HG03139 (cell line): ENCODE data around the gene RAB37.

Experiments
- ATAC-seq: cut with Tn5 transposase; IDR thresholded peaks from one replicate; pipeline ENCODE4 v1.9.1; 2021; ENCODE audit not compliant: unreplicated experiment

Gene RAB37

DNA sequence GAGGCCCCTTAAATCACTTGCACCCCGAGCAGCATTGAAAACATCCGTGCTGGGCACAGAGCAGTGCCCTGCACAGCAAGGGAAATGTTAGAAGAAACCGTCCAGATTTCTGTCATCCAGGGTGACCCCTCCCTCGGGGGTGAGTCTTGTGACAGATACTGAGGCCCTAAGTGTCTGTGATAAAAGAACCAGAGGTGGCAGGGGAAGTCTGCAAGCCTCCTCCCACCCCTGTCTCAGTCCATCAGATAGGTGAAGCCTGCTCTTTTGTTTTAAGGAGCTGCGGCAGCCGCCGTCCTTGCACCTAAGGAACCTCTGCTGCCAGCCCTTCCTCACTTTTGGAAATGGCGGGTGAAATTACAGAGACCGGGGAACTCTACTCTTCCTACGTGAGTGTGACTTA is 39.9 kb downstream of the RAB37 start:
- ATAC-seq: no peak

DNA sequence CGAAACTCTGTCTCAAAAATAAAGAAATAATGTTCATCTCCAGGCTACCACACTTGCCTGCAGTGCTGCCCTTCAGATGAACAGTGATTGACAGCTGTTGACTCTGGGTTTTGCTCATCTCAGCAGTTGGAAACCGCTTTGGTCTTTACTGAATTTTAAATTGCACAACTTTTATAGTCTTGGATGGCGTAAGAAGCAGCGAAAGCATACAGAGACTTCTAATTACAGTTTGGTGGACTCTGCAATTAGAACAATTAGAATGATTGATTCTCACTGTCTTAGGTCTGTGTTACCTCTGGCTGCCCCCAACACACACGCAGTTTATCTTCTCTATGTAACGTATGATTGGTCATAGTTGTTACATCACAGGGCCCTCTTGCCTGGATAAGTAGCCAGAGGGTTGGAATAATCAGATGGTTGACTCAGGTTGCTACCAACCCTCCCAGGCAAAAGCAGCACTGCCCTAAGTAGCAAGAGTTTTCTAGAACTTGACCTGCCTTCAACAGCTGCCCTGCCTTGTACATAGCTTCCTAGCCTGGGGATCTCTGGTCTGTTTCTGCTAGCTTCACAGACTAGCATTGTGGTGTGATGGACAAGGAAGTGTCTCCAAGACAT is 41.0 kb downstream of the RAB37 start:
- ATAC-seq: no peak

GRCh38 chr17:74778960-74779359 is 41.9 kb downstream of the RAB37 start:
- ATAC-seq: no peak

DNA sequence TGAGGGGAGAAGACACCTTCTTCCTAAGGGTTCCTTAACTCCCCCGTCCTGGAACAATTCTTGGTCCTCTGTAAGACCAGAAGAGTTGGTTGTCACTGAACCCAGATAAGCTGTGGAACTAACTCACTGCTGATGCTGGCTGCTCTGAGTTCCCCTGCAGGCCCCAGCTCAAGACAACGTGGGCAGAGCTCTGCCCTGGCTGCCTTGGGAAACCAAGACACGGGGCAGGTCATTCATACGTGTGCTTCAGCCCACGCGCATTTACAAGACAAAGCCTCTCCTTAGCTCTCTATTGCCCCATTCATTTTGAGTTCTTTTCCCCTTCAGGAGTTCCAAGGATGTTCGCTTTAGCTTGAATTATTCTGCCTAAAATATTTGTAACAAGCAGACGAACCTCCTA is 42.4 kb downstream of the RAB37 start:
- no peak for ATAC-seq

DNA sequence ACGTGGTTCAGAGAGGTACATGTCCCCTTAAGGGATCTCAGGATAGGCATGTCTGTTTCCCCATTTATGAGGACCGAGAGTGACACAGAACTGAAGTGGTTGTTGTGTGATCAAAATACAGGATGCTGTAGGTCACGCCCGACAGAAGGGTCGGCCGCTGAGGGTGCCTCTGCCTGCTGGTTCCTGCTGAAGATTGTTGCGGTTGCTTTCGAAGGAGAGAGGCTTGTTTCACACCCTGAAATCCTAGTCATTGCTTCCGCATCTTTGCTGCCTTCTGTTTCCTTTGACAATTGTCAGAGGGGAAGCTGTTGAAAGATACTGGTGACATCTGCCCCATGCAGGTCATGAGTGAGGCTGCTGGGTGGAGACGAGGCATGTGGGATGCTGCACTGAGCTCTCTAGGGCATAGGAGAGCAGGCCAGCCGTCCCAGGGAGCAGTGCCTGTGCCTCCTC is 42.9 kb downstream of the RAB37 start:
- ATAC-seq: peak; percentile 38

DNA sequence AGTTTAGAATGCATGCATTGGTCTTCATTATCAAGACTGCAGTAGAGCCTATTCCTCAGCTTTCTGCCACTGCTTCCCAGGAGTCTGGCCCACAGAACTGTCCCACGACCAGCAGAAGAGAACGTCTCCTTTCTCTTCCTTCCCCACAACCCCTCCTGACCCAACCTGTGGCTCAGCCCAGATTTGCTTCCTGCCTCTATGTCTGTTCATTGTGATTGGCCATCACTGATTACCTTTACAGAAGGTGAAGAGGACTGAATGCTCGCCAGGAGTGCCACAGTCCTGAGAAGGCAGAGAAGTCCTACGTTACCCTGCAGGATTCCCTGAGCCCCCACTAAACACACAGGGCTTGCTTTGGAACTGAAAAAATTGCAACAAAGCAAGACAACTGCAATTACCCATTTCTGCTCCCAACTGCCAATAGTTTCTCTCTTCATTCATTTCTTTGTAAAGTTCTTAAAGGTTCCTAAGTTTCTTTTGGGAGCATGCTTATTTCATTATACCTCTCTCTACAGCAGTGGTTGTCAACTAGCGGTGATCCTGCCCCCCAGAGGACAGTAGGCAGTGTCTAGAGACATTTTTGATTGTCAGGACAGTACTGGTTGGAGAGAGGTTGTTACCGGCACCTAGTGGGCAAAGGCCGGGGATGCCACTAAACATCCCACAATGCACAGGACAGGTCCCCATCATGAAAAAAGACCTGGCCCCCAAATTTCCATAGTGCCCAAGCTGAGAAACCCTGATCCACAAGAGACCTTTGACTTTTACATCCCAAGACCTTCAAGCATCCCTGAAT is 43.6 kb downstream of the RAB37 start:
- no peak for ATAC-seq

DNA sequence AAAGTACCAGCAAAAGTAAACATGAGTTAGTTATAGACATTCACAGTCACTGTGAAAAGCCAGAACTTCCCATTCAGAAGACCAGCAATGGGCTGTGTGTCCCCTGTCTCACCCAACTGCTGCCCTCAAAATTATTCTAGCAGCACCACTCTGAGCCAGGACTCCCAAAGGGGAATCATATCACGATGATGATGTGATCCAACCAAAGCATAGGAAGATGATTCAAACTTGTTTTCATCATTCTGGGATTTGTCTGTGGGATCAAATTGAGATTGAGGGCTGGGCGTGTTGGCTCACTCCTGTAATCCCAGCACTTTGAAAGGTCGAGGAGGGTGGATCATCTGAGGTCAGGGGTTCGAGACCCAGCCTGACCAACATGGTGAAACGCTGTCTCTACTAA is 45.5 kb downstream of the RAB37 start:
- ATAC-seq: no peak

- ATAC-seq: no peak
These were observed 47.2 kb downstream of the RAB37 start for GRCh38 chr17:74784125-74784810.

- no peak for ATAC-seq
These were observed 48.3 kb downstream of the RAB37 start for GRCh38 chr17:74785096-74785980.

DNA sequence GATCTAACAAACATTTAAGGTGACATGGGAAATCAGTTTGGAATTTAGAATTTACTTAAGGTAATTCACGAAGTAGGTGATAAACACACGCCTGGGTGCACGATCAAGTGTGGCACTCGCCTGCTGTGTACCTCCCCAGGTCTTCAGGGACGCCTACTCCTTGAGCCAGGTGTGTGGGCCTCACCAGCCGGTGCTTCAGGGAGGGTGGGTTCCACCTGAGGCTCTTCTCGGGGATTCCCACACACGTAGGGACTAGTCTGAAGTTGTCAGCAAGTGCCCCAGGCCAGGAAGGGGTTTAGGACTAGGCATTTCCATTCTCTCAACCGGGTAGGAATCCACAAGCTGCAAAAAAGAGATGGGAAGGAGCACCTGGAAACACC is 48.9 kb downstream of the RAB37 start:
- ATAC-seq: no peak

DNA sequence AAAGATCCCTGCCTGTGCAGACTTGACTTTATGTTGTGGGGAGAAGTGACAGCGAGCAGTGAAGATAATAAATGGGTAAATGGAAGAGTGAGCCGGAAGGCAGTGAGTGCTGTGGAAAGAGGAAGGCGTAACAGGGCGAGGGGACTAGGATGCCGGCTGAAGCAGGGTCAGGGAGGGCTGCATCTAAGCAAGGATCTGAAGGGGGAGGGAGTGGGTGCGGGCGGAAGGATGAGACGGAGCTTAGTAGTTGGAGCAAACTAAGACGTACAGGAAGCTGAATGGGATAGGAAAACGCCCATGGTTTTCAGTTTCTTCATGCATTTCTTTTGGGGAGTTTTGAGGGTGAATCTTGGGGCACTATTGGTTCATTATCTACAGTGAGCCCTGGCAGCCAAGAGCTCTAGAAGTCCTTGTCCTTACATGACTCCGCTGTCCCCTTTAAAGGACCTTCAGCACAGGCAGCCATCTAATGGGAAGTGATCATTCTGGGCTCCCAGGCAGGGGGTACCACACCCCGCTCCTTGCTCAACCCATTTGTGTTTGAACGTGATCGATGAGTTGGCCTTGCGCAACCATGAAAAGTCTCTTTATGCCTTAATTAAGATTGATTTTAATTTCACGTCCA is 49.5 kb downstream of the RAB37 start:
- ATAC-seq: no peak

DNA sequence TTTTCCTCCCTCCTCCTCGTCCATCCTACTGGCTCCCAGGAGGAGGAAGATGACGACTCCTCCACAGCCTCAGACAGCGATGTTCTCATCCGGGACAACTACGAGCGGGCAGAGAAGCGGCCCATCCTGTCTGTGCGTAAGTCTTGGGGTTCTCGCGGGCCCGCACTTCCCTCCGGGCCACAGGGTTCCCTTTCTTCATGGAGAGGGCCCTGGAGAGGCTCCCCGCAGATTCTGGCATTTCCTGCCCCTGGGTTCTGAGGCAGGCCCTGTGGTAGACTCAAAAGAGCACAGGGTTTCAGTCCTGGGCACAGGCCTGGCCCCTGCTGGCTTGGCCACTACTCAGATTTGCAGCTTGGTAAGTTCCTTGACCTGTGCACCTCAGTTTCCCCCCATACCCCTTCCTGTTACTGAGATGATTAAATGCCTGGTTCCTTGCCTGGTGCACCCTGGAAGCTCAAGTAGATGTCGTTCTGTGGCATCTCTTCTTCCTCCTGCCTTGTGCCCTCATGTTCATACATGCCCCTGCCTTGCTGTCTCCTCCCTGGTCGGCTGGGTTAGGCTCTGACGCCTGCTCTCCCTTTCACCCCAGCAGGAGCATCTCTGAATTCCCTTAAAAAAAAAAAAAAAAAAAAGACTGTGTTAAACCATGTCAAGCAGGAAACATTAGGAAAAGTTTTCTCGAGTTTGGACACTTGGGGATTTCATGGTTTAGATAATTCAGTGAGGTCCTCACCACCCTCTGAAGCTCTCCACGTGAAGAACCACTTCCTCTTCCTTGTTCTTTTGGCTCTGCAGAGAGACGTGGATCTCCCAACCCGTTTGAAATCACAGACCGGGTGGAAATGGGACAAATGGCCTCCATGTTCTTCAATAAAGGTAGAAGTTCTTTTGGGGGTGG is 53.4 kb downstream of the RAB37 start:
- no peak for ATAC-seq

DNA sequence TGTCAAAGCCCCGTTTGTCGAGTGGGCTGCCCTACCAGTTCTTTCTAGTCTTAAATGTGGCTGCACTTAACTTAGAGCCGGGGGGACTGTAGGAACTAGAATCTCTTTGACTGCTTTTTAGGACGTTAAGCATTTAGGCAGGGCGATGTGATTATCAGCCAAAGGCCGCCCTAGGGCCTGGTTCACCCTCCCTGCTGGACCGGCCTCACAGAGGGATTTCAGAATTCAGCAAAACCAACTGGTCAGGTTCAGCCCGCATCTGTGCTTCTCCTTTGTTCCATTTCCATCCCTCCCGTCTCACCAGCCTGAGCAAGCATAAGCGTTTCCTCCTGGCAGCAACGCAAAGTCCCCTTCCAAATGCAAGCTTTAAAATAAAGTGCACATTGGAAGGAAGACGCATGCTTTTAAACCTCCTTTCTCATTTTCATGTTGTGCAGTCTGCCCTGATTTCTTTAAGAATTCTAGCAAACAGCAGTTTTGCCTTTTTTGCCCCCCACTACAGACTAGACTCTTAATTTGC is 55.6 kb downstream of the RAB37 start:
- no peak for ATAC-seq

- no peak for ATAC-seq
These were observed 58.4 kb downstream of the RAB37 start for GRCh38 chr17:74795327-74796020.

GRCh38 chr17:74796211-74796610 is 59.2 kb downstream of the RAB37 start:
- no peak for ATAC-seq

DNA sequence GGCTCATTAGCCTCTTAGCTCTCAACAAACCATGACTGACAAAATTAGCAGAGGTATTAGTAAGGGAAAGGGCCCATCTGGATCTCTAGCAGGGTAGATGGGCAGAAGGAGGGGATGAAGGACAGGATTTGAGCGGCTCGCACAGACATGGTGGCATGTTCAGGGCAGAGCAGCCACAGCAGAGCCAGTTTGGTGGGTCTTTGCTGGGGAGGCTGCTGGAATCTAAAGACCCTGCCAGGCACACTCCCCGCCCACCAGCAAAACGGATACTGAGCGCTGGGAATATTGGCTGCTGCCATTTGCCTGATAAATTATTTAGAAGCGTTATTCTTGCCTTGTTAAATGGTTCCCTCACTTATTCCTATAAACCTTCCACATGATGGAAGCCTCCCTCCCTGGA is 59.8 kb downstream of the RAB37 start:
- ATAC-seq: no peak
